Smooth muscle cell (in vitro differentiated cells): ENCODE measurements around the gene GSK3A. TPM values are rescaled to one million over a fixed set of nuclear protein-coding genes. Genes with fewer than 3 reads are reported as not detected.

Source experiments
- DNase-seq: peaks from one replicate; lab custom pipeline; 2025; ENCODE audit not compliant: unreplicated experiment; lab: John Stamatoyannopoulos, UW
- H2AFZ ChIP-seq: fragments of 200-600 bp; sonication (generic); 2 replicates; pipeline ENCODE4 v1.6.0; 2016; ENCODE audit warnings: antibody characterized with exemption, low read depth, mild to moderate bottlenecking
- H3F3A ChIP-seq: fragments of 200-600 bp; sonication (generic); 2 replicates; pipeline ENCODE4 v1.6.0; 2017; ENCODE audit warnings: antibody characterized with exemption, low read depth
- H3K27ac ChIP-seq: fragments of 200-600 bp; sonication (generic); 2 replicates; pipeline ENCODE4 v1.5.1; 2016; ENCODE audit warnings: low read depth, mild to moderate bottlenecking
- H3K27me3 ChIP-seq: fragments of 200-600 bp; sonication (generic); 2 replicates; pipeline ENCODE4 v1.6.1; 2016; ENCODE audit warnings: low read depth, mild to moderate bottlenecking
- H3K36me3 ChIP-seq: fragments of 200-600 bp; sonication (generic); 2 replicates; pipeline ENCODE4 v1.5.1; 2016; ENCODE audit warnings: low read depth
- H3K4me1 ChIP-seq: fragments of 200-600 bp; sonication (generic); 2 replicates; pipeline ENCODE4 v1.5.1; 2016; ENCODE audit warnings: low read depth
- H3K4me2 ChIP-seq: fragments of 200-600 bp; sonication (generic); 2 replicates; pipeline ENCODE4 v1.6.0; 2016; ENCODE audit warnings: mild to moderate bottlenecking
- H3K4me3 ChIP-seq: fragments of 200-600 bp; sonication (generic); 2 replicates; pipeline ENCODE4 v1.5.1; 2016; ENCODE audit warnings: mild to moderate bottlenecking
- H3K79me2 ChIP-seq: fragments of 200-600 bp; sonication (generic); 2 replicates; pipeline ENCODE4 v1.6.0; 2016; ENCODE audit warnings: low read depth, mild to moderate bottlenecking
- H3K9ac ChIP-seq: fragments of 200-600 bp; sonication (generic); 2 replicates; pipeline ENCODE4 v1.6.0; 2016; ENCODE audit warnings: low read depth
- H3K9me3 ChIP-seq: fragments of 200-600 bp; sonication (generic); replicated peaks from 2 replicates; pipeline ENCODE4 v1.5.1; 2016; ENCODE audit warnings: low read depth
- H4K20me1 ChIP-seq: fragments of 200-600 bp; sonication (generic); 2 replicates; pipeline ENCODE4 v1.6.0; 2016; ENCODE audit warnings: low read depth
- WGBS: methylation state at CpG from one replicate; pipeline ENCODE4 v1.1.7; 2016; ENCODE audit warnings: low lambda C conversion rate; 5-methylcytosine and 5-hydroxymethylcytosine counted together
- polyA plus RNA-seq: library from polyadenylated mRNA; unstranded; fragments of >200 nt; fragmentation: Nextera tagmentation; extraction: Ambion mirVana; gene quantifications from 2 replicates; pipeline ENCODE4 v1.2.1, GENCODE V29; 2016
- total RNA-seq: library from RNA; depleted of rRNA; stranded (reverse); fragments of >200 nt; gene quantifications from 2 replicates; pipeline ENCODE4 v1.2.3, GENCODE V29; 2014
- TF ChIP-seq, protein P1 (sequence below): fragments of 200-600 bp; sonication (generic); IDR thresholded peaks from 2 replicates; pipeline ENCODE4 v1.5.1; 2017; ENCODE audit warnings: borderline replicate concordance, mild to moderate bottlenecking, antibody characterized with exemption; ENCODE audit not compliant: insufficient read depth, poor library complexity, severe bottlenecking

The GSK3A gene
- total and polyA plus RNA-seq, 2 experiments from 2014 or later = 27.4 to 39.0 TPM

DNA sequence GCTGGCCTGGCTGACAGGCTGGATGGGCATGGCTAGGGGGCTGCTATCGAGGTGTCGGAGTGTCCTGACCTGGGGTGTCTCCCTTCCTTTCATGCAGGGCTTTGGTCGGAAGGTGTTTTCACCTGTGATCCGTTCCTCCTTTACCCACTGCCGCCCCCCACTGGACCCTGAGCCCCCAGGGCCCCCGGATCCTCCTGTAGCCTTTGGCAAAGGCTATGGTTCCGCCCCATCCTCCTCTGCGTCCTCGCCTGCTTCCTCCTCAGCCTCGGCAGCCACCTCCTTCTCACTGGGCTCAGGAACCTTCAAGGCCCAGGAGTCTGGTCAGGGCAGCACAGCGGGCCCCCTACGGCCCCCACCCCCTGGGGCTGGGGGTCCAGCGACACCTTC, 47.7 kb upstream of the GSK3A start:
- H3K9me3 ChIP-seq = no peaks in the 10 kb centered on the region
- H3F3A ChIP-seq = peaks cover 5% of the 10 kb centered on the region
- no peak overlapping the region for H3K9ac ChIP-seq
- TF ChIP-seq, protein P1, sequence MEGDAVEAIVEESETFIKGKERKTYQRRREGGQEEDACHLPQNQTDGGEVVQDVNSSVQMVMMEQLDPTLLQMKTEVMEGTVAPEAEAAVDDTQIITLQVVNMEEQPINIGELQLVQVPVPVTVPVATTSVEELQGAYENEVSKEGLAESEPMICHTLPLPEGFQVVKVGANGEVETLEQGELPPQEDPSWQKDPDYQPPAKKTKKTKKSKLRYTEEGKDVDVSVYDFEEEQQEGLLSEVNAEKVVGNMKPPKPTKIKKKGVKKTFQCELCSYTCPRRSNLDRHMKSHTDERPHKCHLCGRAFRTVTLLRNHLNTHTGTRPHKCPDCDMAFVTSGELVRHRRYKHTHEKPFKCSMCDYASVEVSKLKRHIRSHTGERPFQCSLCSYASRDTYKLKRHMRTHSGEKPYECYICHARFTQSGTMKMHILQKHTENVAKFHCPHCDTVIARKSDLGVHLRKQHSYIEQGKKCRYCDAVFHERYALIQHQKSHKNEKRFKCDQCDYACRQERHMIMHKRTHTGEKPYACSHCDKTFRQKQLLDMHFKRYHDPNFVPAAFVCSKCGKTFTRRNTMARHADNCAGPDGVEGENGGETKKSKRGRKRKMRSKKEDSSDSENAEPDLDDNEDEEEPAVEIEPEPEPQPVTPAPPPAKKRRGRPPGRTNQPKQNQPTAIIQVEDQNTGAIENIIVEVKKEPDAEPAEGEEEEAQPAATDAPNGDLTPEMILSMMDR = no peak
- no peak overlapping the region for H3K4me2 ChIP-seq
- no peak overlapping the region for H3K27ac ChIP-seq
- H3K4me1 ChIP-seq = peaks cover 5% of the 10 kb centered on the region
- H3K36me3 ChIP-seq = no peaks in the 10 kb centered on the region
- no peak overlapping the region for H3K4me3 ChIP-seq
- H4K20me1 ChIP-seq = peaks cover 50% of the 10 kb centered on the region
- 96% methylated on average over 13 of the region's 13 CpGs for WGBS
- no peak overlapping the region for H2AFZ ChIP-seq
- H3K27me3 ChIP-seq = no peaks in the 10 kb centered on the region
- H3K79me2 ChIP-seq = peaks cover 6% of the 10 kb centered on the region
- no peak for DNase-seq

DNA sequence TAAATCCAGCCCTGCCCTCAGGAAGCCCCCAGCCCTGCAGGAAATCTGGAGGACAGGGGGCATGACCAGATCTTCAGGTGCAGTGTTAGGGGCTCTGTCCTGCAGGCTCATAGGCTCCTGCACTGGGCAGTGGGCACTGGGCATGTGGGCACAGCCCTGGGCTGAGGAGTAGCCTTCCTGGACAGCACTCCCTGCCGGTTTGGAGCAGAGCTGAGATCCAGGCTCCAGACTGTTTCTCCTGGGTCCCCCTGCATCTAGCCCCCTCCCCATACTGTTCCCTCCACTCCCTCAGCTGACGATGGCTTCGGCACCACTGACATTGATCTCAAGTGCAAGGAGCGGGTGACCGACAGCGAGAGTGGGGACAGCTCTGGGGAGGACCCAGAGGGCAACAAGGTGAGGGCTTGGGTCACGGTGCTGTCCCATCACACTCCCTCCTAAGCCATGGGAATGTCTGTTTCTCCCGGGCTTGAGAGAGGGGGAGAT, 47.2 kb upstream of the GSK3A start:
- peaks cover 56% of the 10 kb centered on the region for H4K20me1 ChIP-seq
- TF ChIP-seq, protein P1 = no peak
- H3K4me1 ChIP-seq = peaks cover 5% of the 10 kb centered on the region
- H3K4me3 ChIP-seq = no peak overlapping the region
- H3K27me3 ChIP-seq = no peaks in the 10 kb centered on the region
- H3K36me3 ChIP-seq = no peaks in the 10 kb centered on the region
- peaks cover 11% of the 10 kb centered on the region for H3K79me2 ChIP-seq
- H3K9me3 ChIP-seq = no peaks in the 10 kb centered on the region
- DNase-seq = no peak
- H3K9ac ChIP-seq = no peak overlapping the region
- 95% methylated on average over 8 of the region's 8 CpGs for WGBS
- H3F3A ChIP-seq = peaks cover 5% of the 10 kb centered on the region
- H3K4me2 ChIP-seq = no peak overlapping the region
- no peak overlapping the region for H3K27ac ChIP-seq
- H2AFZ ChIP-seq = no peak overlapping the region

DNA sequence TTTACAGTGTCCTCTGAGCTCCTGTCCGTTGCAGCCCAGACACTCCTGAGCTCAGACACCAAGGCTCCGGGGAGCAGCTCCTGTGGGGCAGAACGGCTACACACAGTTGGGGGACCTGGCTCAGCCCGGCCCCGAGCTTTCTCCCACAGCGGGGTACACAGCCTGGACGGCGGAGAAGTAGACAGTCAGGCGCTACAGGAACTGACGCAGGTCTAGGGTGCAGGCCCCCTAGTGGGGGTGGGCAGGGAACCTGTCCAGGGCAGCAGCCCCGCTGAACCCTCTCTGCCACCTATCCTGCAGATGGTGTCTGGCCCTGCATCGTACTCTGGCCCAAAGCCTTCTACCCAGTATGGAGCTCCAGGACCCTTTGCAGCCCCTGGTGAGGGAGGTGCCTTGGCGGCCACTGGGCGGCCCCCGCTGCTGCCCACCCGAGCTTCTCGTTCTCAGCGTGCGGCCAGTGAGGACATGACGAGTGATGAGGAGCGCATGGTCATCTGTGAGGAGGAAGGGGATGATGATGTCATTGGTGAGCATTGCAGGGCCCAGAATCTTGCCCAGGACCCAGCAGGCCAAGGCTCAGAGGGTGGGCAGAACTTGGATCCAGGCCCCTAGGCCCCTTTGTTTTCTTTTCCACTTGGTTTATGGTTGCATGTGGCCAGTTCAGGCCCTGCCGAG, 46.6 kb upstream of the GSK3A start:
- H3K36me3 ChIP-seq = no peaks in the 10 kb centered on the region
- H3K9me3 ChIP-seq = no peaks in the 10 kb centered on the region
- H3K79me2 ChIP-seq = peaks cover 12% of the 10 kb centered on the region
- H4K20me1 ChIP-seq = peaks cover 57% of the 10 kb centered on the region
- H3F3A ChIP-seq = peaks cover 5% of the 10 kb centered on the region
- H3K27me3 ChIP-seq = no peaks in the 10 kb centered on the region
- no peak for DNase-seq
- 97% methylated on average over 22 of the region's 22 CpGs for WGBS
- no peak overlapping the region for H2AFZ ChIP-seq
- no peak overlapping the region for H3K27ac ChIP-seq
- H3K4me2 ChIP-seq = no peak overlapping the region
- no peak overlapping the region for H3K9ac ChIP-seq
- no peak overlapping the region for H3K4me3 ChIP-seq
- H3K4me1 ChIP-seq = peaks cover 5% of the 10 kb centered on the region
- TF ChIP-seq, protein P1 = no peak

DNA sequence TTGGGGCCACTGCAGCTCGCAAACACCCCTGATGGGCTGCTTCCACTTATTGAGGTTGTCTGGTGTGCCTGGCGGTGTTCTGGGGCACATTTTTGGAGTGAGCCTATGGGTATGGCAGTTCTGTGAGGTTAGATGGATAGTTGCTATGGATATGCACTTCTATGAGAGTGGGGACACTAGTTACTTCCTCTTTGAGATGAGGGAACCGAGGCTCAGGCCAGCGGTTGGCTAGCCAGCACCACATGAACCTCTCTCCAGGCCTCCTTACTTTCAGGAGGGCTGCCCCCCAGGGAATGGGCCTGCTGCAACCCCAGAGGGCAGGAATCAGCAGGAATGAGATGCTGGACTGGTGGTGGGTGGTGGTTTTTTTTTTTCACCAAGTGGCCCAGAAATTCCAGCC, 46.0 kb upstream of the GSK3A start:
- peaks cover 5% of the 10 kb centered on the region for H3K4me1 ChIP-seq
- H3K9ac ChIP-seq = no peak overlapping the region
- H3K36me3 ChIP-seq = no peaks in the 10 kb centered on the region
- H3K27me3 ChIP-seq = no peaks in the 10 kb centered on the region
- H3K4me3 ChIP-seq = no peak overlapping the region
- 96% methylated on average over 4 of the region's 4 CpGs for WGBS
- TF ChIP-seq, protein P1 = no peak
- H3K9me3 ChIP-seq = no peaks in the 10 kb centered on the region
- H3K4me2 ChIP-seq = no peak overlapping the region
- no peak overlapping the region for H3K27ac ChIP-seq
- no peaks in the 10 kb centered on the region for H3F3A ChIP-seq
- no peak for DNase-seq
- H3K79me2 ChIP-seq = peaks cover 12% of the 10 kb centered on the region
- H2AFZ ChIP-seq = no peak overlapping the region
- H4K20me1 ChIP-seq = peaks cover 57% of the 10 kb centered on the region
